NCI-H1694 treated with DMSO at 0.1 percent for 48 hours (cell line): ENCODE results near the gene CA10.

Source experiments
- DNase-seq: peaks from one replicate; lab custom pipeline; 2025; lab: John Stamatoyannopoulos, UW

CA10 gene

GRCh38 chr17:51676691-51677487 is 481.6 kb downstream of the CA10 start:
- no peak for DNase-seq

- DNase-seq = no peak
Measured at GRCh38 chr17:51674579-51675255, 483.8 kb downstream of the CA10 start.

DNA sequence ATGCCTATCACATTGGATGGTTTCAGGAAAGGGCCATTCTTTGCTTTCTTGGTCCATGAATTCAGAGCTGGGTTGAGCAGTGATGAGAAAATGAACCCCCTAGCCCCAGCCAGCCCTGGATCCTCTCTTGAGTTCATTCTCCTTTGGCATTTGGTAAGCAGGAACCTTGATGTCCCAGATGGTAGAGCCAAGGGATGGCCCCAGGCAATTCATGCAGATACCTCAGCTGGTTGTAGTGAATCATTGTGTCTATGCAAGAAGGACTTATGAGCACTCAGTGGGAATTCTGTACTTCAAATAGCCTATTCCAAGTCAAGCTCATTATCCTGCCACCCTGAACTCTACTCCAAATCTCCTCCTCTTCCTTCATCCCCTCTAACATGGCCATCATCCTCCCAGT is 485.4 kb downstream of the CA10 start:
- no peak for DNase-seq

DNA sequence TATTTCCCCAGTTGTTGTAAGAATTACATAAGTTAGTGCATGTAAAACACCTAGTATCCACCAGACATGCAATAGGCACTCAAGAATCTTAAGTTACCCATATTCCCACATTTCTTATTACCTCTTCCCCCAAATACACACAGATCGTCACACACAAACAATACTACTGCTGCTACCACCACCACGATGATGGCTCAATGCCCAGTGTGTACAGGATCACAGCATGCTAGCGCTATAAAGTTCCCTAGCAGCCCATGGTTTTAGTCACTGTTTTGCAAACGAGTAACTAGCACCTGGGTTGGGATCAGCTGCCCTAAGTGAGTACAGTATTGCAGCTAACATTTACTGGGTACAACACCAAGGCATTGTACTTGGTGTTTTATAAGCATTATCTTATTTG is 486.4 kb downstream of the CA10 start:
- DNase-seq = peak; percentile 21

- DNase-seq = no peak
Measured at GRCh38 chr17:51670899-51671298, 487.6 kb downstream of the CA10 start.

GRCh38 chr17:51668963-51669246 is 489.6 kb downstream of the CA10 start:
- DNase-seq = no peak

GRCh38 chr17:51668155-51668962 is 490.2 kb downstream of the CA10 start:
- DNase-seq = no peak

- DNase-seq = no peak
Measured at GRCh38 chr17:51667706-51668083, 490.8 kb downstream of the CA10 start.

DNA sequence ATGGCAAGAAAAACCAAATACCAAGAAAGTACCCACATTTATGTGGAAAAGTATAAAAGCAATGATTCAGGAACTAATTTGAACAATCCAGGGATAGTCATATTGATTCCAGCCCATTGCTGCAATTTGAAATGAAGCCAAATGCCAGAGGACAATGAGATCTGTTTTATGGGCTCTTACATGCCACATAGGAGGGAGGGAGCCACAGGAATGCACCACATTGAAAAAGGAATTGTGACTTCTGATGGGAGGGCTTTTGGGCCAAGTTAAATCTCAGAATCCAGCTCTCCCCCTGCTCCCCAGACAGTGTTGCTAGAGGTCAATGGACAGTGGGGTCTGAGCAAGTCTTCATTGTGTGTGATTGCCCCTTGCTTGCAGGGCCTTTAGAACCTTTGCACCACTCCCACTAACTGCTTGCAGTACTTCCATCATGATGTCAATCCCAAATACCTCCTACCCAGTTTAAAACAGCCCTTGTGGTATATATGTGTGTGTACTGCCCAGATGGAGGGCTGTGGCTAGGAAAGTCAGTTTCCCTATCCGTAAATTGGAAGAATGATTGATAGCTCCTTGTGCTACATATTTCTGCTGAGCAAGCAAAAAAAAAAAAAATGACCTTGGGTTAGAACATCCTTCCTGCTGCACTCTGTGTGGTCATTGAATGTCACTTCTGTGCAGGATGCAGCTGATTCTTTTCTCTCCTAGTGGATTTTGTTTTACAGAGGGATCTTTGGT is 491.4 kb downstream of the CA10 start:
- no peak for DNase-seq

- DNase-seq = no peak
Measured at GRCh38 chr17:51662204-51663056, 496.1 kb downstream of the CA10 start.

DNA sequence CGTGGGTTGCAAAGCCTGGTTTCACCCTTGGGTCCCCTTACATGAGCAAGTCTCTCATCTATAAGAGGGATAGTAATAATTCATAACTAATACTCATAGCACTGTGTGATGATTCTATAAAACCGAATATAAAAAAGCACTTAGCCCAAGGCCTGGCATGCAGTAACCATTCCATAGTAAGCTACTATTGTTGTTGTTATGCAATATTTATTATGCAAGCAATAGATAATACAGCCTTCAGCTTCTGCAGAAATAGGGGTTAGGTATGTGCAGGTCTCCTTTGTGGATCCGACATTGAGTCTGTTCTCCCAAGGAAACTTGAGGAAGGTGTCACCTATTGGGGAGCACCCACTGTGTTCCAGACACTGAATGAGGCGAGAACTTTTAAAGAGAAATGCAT is 497.1 kb downstream of the CA10 start:
- no peak for DNase-seq

GRCh38 chr17:51660266-51660665 is 498.2 kb downstream of the CA10 start:
- no peak for DNase-seq

DNA sequence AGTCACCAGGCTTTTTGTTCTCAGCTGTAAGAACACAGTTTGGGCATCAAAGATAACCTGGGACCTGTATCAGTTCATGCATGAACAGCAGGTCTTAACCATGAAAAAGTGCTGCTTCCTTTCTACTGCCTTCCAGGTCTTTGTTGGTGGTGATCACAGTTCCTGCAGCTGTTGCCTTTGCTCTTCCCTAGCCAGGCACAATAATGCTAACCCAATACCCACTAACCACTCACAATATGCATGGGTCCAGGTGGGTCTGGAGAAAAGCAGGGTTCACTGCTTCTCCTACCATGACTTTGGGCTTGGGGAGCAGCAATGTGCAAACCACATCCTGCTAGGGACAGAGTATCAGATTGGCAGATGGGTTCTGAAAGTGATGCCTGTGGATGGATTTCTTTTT is 501.3 kb downstream of the CA10 start:
- no peak for DNase-seq

DNA sequence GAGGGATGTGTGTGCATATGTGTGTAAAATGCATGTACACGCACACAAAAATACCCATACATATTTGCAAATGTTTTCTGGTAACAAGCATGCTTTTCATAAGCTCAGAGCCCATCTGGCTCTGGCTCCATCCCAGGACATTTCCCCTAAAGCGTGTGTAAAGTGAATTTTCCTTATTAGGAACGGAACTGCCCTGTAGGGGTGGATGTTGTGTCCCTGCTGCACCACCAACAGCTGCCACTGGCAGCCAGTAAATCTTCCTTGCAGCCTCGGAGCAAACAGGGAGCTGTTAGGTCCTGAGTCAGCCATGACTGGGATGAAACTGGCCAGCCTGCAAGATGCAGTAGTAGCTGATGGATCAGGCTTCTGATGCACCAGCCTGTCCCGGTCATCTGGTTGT is 504.6 kb downstream of the CA10 start:
- DNase-seq = peak; percentile 89

DNA sequence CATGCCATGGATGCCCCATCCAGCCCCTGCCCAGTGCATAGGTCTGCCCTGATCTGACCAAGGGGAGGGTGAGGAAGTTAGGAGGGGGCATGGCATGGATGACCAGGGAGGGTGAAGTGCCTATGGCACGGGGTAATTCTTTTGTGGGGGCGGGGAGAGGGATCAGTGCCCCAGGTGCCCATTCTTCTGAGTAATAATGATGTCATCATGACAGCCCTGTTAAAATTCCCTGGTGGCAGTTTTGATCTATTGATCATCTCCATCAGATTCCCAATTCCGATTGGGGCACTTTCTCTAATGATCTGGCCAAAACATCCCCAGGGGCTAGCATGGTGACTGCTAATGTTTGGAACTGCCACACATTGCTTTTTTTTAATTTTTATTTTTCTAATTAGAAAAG is 506.0 kb downstream of the CA10 start:
- DNase-seq = no peak

DNA sequence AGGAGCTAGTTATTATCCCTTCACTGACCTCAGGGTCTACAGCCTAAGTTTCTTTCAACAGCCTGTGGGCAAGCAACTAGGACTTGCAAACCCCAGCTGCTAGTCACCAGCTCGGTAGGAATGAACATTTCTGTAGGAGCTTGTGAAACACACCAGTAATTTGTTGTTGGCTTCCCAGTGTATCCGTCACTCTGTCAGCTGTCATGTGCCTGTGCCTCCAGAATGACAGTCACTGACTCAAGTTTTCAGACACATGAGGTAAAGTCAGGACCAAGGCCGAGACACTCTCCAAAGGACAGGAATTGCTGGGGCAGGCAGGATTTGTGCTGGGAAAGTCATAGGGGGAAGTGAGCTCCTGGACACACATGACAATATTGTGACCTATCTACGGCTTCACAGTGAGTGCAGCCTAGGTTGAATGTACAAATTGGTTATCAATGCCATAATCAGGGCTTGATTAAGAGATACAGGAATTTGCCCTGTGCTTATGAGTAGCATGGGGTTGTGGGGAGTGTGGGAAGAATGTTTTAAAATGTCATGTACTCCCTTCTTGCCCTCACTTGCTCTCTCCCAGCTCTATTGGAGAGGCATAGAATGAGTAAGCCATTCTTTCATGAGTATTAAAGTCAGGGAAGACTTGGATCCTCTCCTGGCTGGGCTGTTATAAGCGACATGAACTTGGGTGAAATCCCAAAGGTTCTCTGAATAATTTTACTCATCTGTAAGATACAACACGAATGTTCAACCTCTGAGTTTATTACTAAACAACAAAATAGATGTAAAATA is 506.8 kb downstream of the CA10 start:
- no peak for DNase-seq

- no peak for DNase-seq
Measured at GRCh38 chr17:51650772-51651171, 507.7 kb downstream of the CA10 start.

DNA sequence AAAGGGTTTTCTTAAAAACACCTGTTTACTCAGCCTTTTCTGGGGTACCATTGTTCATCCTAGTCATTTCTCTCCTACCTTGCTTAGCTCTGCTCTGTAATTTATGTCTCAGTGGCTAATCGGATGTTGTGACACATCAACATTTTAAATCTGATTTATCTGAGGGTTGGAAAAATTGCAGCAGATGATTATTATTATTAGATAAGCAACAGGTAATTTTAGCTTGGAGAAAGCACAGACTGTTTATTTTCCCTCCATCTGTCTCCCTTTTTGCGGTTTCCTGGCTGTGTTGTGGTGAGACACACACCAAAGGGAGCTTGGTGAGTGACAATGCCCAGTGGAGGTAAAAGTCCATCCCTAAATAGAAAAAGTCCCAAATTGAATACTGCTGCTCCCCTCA is 508.3 kb downstream of the CA10 start:
- peak; percentile 85 for DNase-seq

DNA sequence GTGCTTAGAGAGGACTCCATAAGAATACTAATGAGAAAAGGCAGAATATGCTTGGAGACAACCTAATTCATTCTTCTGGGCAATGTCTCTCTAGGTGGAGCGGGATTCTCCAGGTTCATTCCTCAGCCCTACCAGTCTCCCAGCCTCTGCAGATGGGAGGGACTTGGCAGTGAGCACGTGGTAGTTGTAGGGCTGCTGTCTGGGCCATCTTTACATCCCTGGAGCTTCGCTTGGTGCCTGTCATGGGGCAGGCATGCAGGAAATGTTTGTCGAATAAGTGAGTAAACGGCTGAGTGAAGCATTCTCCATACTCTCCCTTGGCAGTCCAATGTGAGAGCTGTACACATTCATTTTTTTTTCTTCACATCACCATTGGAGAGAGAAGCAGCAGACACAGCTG is 510.7 kb downstream of the CA10 start:
- no peak for DNase-seq

DNA sequence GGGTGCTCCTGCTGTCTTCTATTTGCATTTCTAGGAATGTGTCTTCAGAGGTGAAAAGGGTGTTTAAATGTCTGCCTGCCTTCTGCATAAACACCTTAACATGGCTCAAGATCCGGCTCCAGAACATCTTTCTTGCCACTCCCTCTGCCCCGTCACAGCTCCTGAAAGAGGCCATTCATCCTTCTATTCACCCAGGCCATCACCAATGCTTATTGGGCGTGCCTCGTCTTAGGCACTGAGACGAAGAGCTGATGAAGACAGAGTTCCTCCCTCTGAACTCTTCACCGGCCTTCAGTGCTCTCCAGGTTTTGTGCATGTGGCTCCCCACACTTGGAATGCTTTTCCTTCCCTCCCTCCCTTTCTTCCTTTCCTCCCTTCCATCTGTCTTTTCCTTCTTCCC is 511.4 kb downstream of the CA10 start:
- DNase-seq = no peak

GRCh38 chr17:51646539-51646938 is 512.0 kb downstream of the CA10 start:
- DNase-seq = no peak
